GM19099 (cell line): Measurements from ENCODE around the gene DLX4.

ENCODE experiments used
- POLR2A ChIP-seq: IDR thresholded peaks from 3 replicates; pipeline ENCODE4 v1.6.1; 2011; ENCODE audit warnings: low read depth; ENCODE audit not compliant: insufficient read length; ENCODE audit errors: extremely low read depth

DLX4 gene

DNA sequence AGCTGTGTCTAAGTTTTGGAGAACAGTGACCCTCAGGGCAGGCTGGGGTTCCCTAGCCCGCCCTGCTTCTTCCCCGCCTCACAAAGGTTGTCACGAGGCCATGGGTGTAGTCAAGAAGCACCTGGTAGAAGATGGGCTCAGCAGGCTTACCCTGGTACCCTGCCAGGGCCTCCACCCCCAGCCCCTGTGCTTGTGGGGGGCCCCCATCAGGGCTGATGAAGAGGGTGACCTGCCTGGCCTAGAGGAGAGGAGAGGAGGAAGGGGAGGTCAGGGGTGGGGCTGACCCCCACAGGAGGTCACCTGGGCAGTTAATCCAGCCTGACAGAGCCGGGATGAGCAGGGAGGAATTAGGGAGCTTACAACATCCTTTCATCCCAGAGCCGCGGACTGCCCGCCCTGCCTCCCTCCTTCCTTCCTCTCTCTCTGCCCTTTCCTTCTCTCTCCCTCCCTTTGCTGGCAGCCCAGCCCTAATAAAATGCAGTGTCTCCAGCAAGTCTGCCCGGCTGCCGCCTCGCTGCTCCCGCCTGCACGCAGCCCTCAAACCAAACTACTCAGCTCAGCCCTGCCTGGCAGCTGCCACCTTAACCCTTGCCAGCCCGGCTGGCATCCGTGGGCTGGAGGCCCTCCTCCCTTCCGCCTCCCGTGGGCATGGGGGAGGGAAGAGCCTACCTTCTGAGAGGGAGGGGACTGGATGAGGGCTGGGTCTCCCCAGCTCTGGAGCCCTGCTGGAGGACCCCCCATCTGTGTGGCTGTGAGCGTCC lies 18.9 kb downstream of the DLX4 start:
- TF ChIP-seq POLR2A = no peak

DNA sequence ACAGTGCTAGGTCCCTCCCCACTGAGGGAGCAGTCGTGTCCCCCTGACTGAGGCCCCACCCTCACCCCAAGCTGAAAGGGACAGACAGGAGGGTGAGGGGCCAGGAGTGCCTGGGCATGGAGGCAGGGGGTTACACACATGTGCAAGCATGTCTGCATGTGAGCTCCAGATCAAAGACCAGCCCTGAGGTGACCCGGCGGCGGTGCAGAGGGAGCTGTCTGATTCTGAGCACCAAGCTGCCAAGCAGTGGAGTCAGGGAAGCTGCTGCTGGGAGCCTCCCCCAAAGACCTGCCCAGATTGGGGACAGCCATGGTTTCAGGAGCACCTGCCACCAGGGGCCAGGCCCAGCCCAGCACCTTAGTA lies 20.5 kb downstream of the DLX4 start:
- TF ChIP-seq POLR2A = no peak

DNA sequence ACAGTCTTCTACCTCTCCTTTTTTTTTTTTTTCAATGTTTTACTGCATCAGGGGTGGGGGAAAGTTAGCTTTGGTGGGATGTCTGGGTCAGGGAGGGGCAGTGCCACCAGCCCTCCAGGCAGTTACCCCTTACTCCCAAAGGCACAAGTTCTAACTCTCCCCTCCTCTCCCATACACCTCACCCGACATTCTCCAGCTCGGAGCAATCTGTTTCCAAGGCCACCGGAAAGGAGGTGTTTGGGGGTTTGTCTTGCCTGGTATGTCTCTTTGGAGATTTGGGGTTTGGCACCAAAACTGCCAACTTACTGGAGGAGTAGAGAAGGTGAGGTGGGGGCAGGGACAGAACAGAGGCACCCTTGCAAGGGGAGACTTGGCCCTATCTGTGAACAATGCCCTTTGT lies 21.3 kb downstream of the DLX4 start:
- no peak for TF ChIP-seq POLR2A

DNA sequence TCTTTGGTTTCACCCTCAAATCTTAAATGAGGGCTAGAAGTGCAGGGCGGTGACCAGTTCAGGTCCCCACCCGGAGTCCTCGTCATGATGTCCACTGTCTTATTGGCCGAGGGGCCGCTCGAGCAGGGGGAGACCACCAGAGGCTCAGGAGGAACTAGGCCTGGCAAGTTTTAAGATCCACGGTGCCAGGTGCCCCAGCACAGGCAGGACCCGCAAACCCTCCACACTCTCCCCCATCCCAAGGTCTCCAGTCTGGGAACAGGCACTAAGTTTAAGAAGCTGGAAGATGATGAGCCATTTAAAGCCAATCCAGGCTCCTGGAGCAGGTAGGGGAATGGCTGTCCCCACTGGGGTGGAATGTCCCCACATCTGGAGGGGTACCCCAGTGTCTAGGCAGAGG lies 21.9 kb downstream of the DLX4 start:
- no peak for TF ChIP-seq POLR2A

DNA sequence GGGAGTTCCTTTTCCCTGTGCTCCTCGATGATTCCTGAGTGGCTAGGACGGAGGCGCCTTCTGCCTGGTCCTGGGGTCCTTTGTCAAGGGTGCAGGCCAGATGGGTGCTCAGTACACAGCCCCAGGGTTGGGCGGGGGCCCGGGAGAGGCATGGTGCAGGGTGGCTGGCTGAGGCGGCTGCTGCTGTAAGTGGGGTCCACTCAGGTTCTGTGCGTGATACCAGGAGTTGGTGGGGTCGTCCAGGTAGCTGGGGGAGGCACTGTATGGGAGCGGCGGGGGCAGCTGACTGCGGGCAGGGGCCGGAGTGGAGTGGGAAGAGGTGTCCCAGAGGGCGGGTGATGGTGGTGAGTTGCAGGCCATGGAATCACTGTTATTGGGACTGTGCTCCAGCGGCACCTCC lies 22.4 kb downstream of the DLX4 start:
- no peak for TF ChIP-seq POLR2A

DNA sequence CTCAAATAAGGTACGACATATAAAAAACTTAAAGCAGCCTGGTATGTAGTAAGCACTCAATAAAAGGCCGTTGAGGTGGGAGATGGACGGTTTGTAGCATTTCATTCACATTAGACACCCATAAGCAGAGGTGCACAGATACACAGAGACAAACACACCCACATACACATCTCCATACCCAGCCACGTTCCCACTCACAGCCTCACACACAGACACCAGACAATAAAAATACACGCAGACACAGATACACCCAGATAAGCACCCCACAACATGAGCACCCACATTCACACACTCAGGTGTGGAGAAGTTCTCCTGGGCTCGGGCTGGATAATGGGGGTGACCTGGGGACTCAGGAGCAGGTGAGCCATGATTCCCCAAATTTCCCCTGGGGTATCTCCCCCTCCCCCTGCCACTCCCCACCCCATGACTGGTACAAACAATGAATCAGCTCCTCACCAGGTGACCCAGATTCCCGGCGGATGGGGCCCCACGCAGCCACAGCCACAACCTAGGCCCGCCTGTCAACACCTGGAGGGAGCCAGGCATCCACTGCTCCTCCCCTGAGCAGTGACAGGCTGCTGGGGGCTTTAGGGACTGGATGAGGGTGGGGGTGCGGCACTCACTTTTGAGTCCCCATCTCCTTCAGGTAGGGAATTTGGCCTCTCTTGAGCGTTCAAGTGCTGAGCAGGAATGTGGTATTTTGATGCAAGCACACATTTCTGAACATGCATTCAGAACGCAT lies 23.4 kb downstream of the DLX4 start:
- no peak for TF ChIP-seq POLR2A

DNA sequence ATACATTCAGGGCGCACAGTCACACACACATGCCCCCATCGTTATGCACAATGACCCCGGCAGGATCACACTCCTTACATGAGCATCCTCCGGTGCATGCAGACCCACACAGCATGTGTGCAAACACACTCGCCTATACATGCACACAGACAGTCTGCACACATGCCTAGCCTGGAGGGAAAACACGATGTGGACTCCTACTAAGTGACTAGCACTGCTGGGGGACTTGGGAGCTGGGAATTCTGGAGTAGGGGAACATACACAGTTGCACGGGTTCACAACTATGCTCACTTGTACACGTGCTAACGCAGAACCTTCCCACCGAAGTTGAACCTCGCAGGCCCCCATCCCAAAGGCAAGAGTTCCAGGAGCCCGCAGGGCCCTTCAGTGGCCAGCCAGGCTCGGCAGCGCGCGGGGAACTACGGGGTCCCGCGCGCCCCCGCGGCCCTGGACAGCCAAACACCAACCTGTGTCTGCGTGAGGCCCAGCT lies 24.0 kb downstream of the DLX4 start:
- no peak for TF ChIP-seq POLR2A

DNA sequence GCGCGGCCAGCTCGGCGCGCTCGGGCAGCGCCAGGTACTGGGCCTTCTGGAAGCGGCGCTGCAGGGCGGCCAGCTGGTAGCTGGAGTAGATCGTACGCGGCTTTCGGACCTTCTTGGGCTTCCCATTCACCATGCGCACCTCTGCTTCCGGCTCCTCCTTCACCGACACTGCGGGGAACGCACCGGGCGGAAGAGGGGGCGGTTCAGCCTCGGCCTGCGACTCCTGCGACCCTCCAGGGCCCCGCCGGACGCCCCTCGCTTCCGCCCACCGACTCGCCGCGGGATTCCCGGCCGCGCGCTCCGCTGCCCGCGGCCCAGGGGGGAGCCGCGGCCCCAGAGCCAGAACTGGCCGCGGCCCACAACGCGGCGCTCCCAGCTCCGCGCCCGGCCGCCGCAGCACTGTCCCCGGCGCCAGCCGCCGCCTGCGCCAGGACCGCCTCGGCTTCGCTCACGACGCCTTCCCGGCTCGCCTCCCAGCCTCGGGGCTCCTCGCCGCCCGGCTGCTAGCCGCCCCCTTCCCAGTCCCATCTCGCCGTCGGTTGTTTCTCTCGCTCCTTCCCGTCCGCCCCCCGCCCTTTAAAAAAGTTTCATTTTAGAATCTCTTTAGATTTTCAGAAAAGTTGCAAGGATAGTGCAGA lies 24.6 kb downstream of the DLX4 start:
- TF ChIP-seq POLR2A = no peak

DNA sequence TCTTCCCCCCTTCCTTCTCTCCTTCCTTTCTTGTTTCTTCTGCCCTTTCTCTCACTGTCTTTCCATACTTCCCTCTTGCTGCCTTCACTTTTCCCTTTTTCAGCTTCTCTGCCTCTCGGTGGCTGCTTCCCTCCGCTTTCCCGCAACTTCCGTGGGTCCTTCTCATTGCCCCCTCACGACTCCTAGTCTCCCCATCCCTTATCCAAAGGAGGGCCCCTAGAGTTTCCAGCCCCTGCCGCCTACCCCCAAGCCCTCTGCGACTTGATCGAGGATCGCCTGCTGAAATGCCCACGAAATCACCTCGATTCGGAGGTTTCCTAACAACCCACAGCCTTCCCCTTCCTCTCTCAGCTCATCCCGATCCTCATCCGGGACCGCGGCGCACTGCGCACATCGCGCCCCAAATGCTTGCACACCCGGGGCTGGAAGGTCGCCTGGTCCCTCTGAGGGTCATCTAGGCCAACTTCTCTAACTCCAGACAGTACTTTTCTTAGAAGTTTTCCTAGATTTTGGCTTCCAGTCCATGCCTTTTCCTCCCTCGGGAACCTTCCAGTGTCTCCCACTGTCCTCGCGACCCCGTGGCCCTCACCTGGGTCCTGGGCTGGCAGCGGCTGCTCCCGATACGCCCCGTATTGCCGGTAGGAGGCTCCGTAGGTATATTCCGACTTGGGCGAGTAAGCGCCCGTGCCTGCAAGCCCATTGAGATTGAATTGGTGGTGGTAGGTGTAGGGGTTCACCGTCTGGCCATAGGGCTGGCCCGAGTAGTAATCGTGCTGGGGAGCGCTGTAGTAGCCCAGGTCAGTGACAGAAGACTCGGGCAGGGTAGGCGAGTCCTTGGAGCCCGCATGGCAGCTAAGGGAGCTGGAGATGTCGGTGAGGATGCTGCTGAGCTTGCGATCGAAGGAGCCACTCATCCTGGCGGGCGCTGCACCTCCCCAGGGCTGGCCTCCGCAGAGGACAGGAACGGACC lies 25.4 kb downstream of the DLX4 start:
- TF ChIP-seq POLR2A = no peak

DNA sequence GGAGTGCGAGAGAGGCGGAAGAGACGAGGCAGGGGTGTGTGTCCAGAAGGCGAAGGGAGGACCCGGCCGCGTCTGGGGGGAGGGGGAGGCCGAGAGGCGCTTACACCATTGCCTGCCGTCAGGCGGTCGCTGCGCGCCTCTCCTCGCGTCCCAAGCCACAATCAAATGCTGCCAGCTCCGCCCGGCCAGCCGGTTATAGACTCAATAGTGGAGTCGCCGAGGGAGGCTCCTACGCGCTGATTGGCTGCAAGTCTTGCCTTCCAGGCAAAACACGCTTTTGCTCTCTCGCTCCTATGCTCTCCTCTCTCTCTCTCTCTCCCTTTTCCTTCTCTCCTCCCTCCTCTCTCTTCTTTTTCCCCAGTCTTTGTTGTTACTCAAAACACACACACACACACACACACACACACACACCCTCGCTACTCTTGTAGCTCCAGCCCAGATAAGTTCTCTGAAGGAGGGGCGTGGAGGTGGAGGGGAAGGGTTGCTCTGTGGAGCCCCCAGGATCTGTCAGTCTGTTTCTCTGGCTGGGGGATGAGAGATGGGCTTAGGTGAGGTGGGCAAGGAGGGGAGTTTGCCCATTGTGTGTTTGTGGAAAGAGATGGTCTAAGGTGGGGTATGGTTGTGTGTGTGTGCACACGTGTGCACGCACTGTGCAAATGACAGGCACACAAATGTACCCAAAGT lies 26.2 kb downstream of the DLX4 start, which contains the start of gene DLX3:
Gene DLX3, minus strand, starts transcription at position 170 of the 684 bp plus-strand sequence. CDS start 226 bp downstream, outside the sequence.
- TF ChIP-seq POLR2A = no peak

DNA sequence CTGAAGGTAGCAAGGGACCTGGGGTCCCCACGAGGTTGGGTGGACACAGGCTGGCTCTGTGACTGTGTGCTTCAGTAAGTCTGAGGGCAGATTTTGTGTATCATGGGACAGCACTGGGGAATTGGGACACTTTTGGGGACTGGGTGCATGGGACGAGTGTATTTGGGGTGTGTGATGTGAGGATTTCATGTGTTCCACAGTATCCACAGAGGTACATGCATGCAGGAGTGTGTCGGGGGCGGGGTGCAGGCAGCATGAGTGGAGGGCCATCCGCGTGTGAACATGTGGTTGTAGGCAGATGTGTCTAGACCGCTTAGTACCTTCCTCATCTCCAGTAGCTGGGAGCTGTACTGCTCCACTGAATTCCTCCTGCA lies 27.1 kb downstream of the DLX4 start:
- TF ChIP-seq POLR2A = no peak

DNA sequence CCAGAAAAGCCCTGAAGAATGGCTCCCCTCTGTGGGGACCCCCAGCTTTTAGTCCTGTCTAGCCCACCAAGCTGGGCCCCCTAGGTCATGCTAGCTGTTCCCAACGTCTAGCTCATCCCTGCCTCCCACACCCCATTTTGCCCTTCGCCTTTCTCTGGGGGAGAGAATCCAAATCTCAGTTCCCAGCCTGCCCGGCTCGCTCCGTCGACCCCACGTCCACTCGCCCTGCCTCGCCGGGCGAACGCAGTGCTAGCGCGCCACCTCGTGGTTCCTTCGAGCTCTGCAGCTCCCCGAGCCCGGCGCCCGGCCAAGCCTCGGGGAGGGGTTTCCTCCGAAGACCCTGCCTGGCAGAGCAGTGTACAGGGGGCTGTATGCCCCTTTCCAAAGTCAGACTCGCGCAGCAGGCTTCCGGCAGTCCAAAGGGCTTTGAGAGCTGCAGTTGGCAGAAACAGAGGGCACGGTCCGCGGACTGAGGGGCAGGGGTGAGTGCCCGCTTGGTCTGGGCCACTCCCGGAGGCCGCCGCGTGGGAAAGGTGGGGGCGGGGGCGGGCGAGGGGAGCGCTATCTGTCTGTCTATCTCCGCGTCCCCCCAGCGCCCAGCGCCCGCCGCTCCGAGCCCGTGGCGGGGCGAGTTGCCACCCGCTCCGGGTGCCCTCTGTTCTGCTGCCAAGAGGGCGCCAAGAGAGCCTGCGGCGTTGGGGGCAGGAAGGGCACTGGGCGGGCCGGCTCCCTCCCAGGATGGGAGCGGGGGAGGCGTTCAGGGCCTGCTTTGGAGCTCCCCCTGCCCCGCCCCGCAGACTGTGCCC lies 27.7 kb downstream of the DLX4 start:
- no peak for TF ChIP-seq POLR2A

DNA sequence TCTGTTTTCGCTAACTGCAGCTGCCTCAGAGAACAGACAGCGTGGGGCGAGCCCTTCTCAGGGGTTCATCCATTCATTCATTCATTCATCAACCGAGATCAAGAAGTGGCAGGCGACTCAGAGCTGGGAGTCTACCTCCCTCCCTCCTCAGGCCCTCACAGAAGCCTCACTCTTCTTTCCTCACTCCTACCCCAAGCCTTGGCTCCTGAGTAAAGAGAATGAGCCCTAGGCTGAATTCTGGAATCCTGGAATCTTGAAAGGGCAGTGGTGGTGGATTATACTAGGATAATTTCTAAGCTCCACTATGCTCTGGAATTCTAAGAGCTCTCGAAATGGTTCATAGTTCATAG lies 28.3 kb downstream of the DLX4 start:
- TF ChIP-seq POLR2A = no peak
